Upper lobe of left lung (tissue), 6 donors: ENCODE measurements around the gene KRTAP10-4. TPM values are rescaled to one million over a fixed set of nuclear protein-coding genes. Genes with fewer than 3 reads are reported as not detected.

Source experiments
- ATAC-seq, 2 donors: fragments of 200-7000 bp; cut with Tn5 transposase; one replicate each; pipeline ENCODE4 v1.9.1; 2022; ENCODE audit warnings: mild to moderate bottlenecking in 2 of 2, moderate library complexity in 2 of 2; ENCODE audit not compliant: low FRiP score in 2 of 2
- DNase-seq, 2 donors: peaks; one replicate each; pipeline ENCODE4 v3.0.0-alpha.2; 2019 to 2020
- H3K27ac ChIP-seq, 4 donors: fragments of 200-600 bp; sonication (generic); one replicate each; pipeline ENCODE4 v1.5.1; 2016 to 2019
- H3K27me3 ChIP-seq, 4 donors: fragments of 200-600 bp; sonication (generic); one replicate each; pipeline ENCODE4 v1.5.1; 2017 to 2019
- H3K36me3 ChIP-seq, 4 donors: fragments of 200-600 bp; sonication (generic); one replicate each; pipeline ENCODE4 v1.5.1; 2016 to 2019
- H3K4me1 ChIP-seq, 4 donors: fragments of 200-600 bp; sonication (generic); one replicate each; pipeline ENCODE4 v1.5.1; 2018 to 2019
- H3K4me3 ChIP-seq, 4 donors: fragments of 200-600 bp; sonication (generic); one replicate each; pipeline ENCODE4 v1.5.1; 2017 to 2019; ENCODE audit warnings: mild to moderate bottlenecking in 2 of 4, moderate library complexity in 1 of 4
- H3K9me3 ChIP-seq, 4 donors: fragments of 200-600 bp; sonication (generic); one replicate each; pipeline ENCODE4 v1.5.1; 2018 to 2019
- CTCF ChIP-seq, 6 experiments: fragments of 450-650 bp in 4 of 6; fragments of 200-600 bp in 2 of 6; sonication (generic) in 2 of 6; IDR thresholded peaks; one replicate each; pipeline ENCODE4 v1.5.1; 2016 to 2019; ENCODE audit warnings: antibody characterized with exemption in 6 of 6
- EP300 ChIP-seq, 4 donors: sonication (generic); formaldehyde crosslinking; IDR thresholded peaks; one replicate each; pipeline ENCODE4 v1.5.1; 2017; ENCODE audit warnings: antibody characterized with exemption in 4 of 4, control low read depth in 2 of 4
- POLR2A ChIP-seq, 4 donors: fragments of 450-650 bp; IDR thresholded peaks; one replicate each; pipeline ENCODE4 v1.5.1; 2016 to 2017; ENCODE audit warnings: antibody characterized with exemption in 4 of 4, mild to moderate bottlenecking in 2 of 4
- POLR2AphosphoS5 ChIP-seq, 2 donors: sonication (generic); formaldehyde crosslinking; IDR thresholded peaks; one replicate each; pipeline ENCODE4 v1.5.1; 2017; ENCODE audit warnings: antibody characterized with exemption in 2 of 2
- WGBS, 2 donors: methylation state at CpG; one replicate each; pipeline ENCODE4 v1.1.5; 2017 to 2018; 5-methylcytosine and 5-hydroxymethylcytosine counted together
- total RNA-seq, 6 donors: library from RNA; depleted of rRNA in 4 of 6; stranded (reverse); fragments of >200 nt in 4 of 6; gene quantifications; one replicate each; pipeline versions ENCODE4 v1.1.0 to v1.2.1, GENCODE V29; 2016 to 2021
- donor health status: DM: no; HTN: no; CAD: no; lungs with moderate emphysema.
- donor health status: DM: no; HTN: yes; CAD: no; lungs with severe emphysema.

KRTAP10-4 gene
- total RNA-seq, 6 donors from 2014 or later, result not detected

GRCh38 chr21:44619886-44620285 is 46.4 kb downstream of the KRTAP10-4 start:
- WGBS, 2 donors, result 85 to 94% methylated on average over 6 of the region's 6 CpGs
- ATAC-seq (no peak), DNase-seq (no peak)
- TF ChIP-seq EP300 (IDR thresholded peaks at IDR 0.05), result no peak
- no peak for TF ChIP-seq POLR2AphosphoS5 (IDR thresholded peaks at IDR 0.05)
- TF ChIP-seq CTCF (IDR thresholded peaks at IDR 0.05), result no peak
- no peak for TF ChIP-seq POLR2A (IDR thresholded peaks at IDR 0.05)
- Histone ChIP-seq H3K4me1 (no peaks in the 10 kb centered on the region), H3K4me3 (no peak overlapping the region), H3K27ac (no peak overlapping the region), H3K9me3 (peaks cover 5 to 13% (median 8%) of the 10 kb centered on the region in 4 donors), H3K27me3 (no peaks in the 10 kb centered on the region), H3K36me3 (no peaks in the 10 kb centered on the region)

- no peaks in the 10 kb centered on the region for H3K27me3 ChIP-seq
- H3K4me3 ChIP-seq, result no peak overlapping the region
- H3K36me3 ChIP-seq, result no peaks in the 10 kb centered on the region
- no peak for TF ChIP-seq POLR2AphosphoS5 (IDR thresholded peaks at IDR 0.05)
- TF ChIP-seq POLR2A (IDR thresholded peaks at IDR 0.05), result no peak
- no peak for TF ChIP-seq CTCF (IDR thresholded peaks at IDR 0.05)
- TF ChIP-seq EP300 (IDR thresholded peaks at IDR 0.05), result no peak
- no peaks in the 10 kb centered on the region for H3K4me1 ChIP-seq
- DNase-seq (no peak), ATAC-seq (no peak)
- no peak overlapping the region for H3K27ac ChIP-seq
- H3K9me3 ChIP-seq, result peaks cover 5 to 13% (median 8%) of the 10 kb centered on the region in 4 donors
Measured at GRCh38 chr21:44623575-44623974, 50.0 kb downstream of the KRTAP10-4 start.

Other genes starting within 250 kb of the KRTAP10-4 start
- gene CFAP410, start 234.3 kb upstream of the KRTAP10-4 start, total RNA-seq, result 10 to 100 TPM; 34.4 to 85.9 (median 48.4) TPM
- gene TRPM2, start 220.1 kb upstream of the KRTAP10-4 start, total RNA-seq, result 10 to 100 TPM in 4 of 6 donors, 1 to 10 TPM in 2; 2.2 to 37.7 (median 12.7) TPM
- gene LRRC3, start 118.2 kb upstream of the KRTAP10-4 start, total RNA-seq, result 10 to 100 TPM in 1 of 6 donors, 1 to 10 TPM in 5; 3.1 to 11.5 (median 4.6) TPM
- not detected for gene KRTAP10-1, start 33.5 kb upstream of the KRTAP10-4 start, total RNA-seq
- not detected for gene KRTAP10-2, start 22.2 kb upstream of the KRTAP10-4 start, total RNA-seq
- gene KRTAP10-3, start 14.9 kb upstream of the KRTAP10-4 start, total RNA-seq, result not detected
- gene KRTAP10-5, start 6.9 kb downstream of the KRTAP10-4 start, total RNA-seq, result not detected
- not detected for gene KRTAP10-6, start 18.8 kb downstream of the KRTAP10-4 start, total RNA-seq
- not detected for gene KRTAP10-7, start 26.9 kb downstream of the KRTAP10-4 start, total RNA-seq
- not detected for gene KRTAP10-8, start 38.4 kb downstream of the KRTAP10-4 start, total RNA-seq
- not detected for gene KRTAP10-9, start 53.4 kb downstream of the KRTAP10-4 start, total RNA-seq
- gene KRTAP10-10, start 63.6 kb downstream of the KRTAP10-4 start, total RNA-seq, result not detected
- gene KRTAP10-11, start 72.7 kb downstream of the KRTAP10-4 start, total RNA-seq, result not detected
- gene KRTAP12-4, start 80.9 kb downstream of the KRTAP10-4 start, total RNA-seq, result not detected
- gene KRTAP12-3, start 84.2 kb downstream of the KRTAP10-4 start, total RNA-seq, result not detected
- not detected for gene KRTAP12-2, start 93.2 kb downstream of the KRTAP10-4 start, total RNA-seq
- gene KRTAP12-1, start 108.4 kb downstream of the KRTAP10-4 start, total RNA-seq, result not detected
- gene KRTAP10-12, start 123.4 kb downstream of the KRTAP10-4 start, total RNA-seq, result not detected
- under 1 TPM in 2 of 6 donors, not detected in 4; 0.14 to 0.17 TPM for gene TSPEAR, start 137.8 kb downstream of the KRTAP10-4 start, total RNA-seq
- 100 to 1,000 TPM in 1 of 6 donors, 10 to 100 TPM in 5; 74.4 to 218 (median 80.1) TPM for gene UBE2G2, start 228.1 kb downstream of the KRTAP10-4 start, total RNA-seq
- gene SUMO3, start 244.3 kb downstream of the KRTAP10-4 start, total RNA-seq, result 10 to 100 TPM; 46.1 to 97.6 (median 73.2) TPM